Upper lobe of right lung (tissue), 1 donor: ENCODE results near the gene SNCA. TPM values are rescaled to one million over a fixed set of nuclear protein-coding genes. Genes with fewer than 3 reads are reported as not detected.

Experiments used
- total RNA-seq: library from RNA; stranded (reverse); fragmentation: NEBNext Ultra II Directional; extraction: Animal tissue kit (Norgen Biotek cat#: 25700); gene quantifications from one replicate; pipeline ENCODE4 v1.2.1, GENCODE V29; 2021
- donor health status: DM: no; HTN: yes; CAD: no; lungs with severe emphysema.

Gene SNCA
- total RNA-seq, 1 donor from 2014 or later, result 12.1 TPM

Other genes starting within 250 kb of the SNCA start
- 67.4 TPM for gene MMRN1, start 57.7 kb upstream of the SNCA start, total RNA-seq